Transverse colon (tissue), 4 donors: Measurements from ENCODE around the gene YRDC. TPM values are rescaled to one million over a fixed set of nuclear protein-coding genes. Genes with fewer than 3 reads are reported as not detected.

ENCODE experiments used
- DNase-seq: peaks from one replicate; pipeline ENCODE4 v3.0.0-alpha.2; 2019
- H3K27ac ChIP-seq, 4 donors: fragments of 200-600 bp; sonication (generic); 2 replicates each; pipeline ENCODE4 v1.5.1; 2016 to 2018; ENCODE audit warnings: inconsistent platforms in 4 of 4
- H3K27me3 ChIP-seq: fragments of 200-600 bp; sonication (generic); 2 replicates; pipeline ENCODE4 v1.5.1; 2017; ENCODE audit warnings: inconsistent platforms
- H3K36me3 ChIP-seq, 4 donors: fragments of 200-600 bp; sonication (generic); 2 replicates each; pipeline ENCODE4 v1.5.1; 2017 to 2019; ENCODE audit warnings: inconsistent platforms in 4 of 4
- H3K4me1 ChIP-seq, 4 donors: fragments of 200-600 bp; sonication (generic); 2 replicates each; pipeline ENCODE4 v1.5.1; 2017 to 2020; ENCODE audit warnings: inconsistent platforms in 4 of 4
- H3K4me3 ChIP-seq, 4 donors: fragments of 200-600 bp; sonication (generic); 1 replicate in 1 of 4; 2 replicates in 3 of 4; pipeline versions ENCODE4 v1.5.1 to v1.6.1; 2017 to 2019; ENCODE audit warnings: inconsistent platforms in 4 of 4
- H3K9me3 ChIP-seq, 2 donors: fragments of 200-600 bp; sonication (generic); 2 replicates each; pipeline ENCODE4 v1.5.1; 2017 to 2019; ENCODE audit warnings: inconsistent platforms in 2 of 2
- EP300 ChIP-seq: sonication (generic); formaldehyde crosslinking; IDR thresholded peaks from one replicate; pipeline ENCODE4 v1.6.1; 2017; ENCODE audit warnings: antibody characterized with exemption, low read depth
- POLR2A ChIP-seq: fragments of 450-650 bp; IDR thresholded peaks from one replicate; pipeline ENCODE4 v1.6.1; 2016; ENCODE audit warnings: antibody characterized with exemption, mild to moderate bottlenecking, moderate library complexity
- POLR2AphosphoS5 ChIP-seq, 3 donors: sonication (generic); formaldehyde crosslinking; IDR thresholded peaks; one replicate each; pipeline ENCODE4 v1.6.1; 2016; ENCODE audit warnings: antibody characterized with exemption in 3 of 3
- WGBS, 2 donors: methylation state at CpG; one replicate each; pipeline ENCODE4 v1.1.5; 2018; ENCODE audit warnings: low coverage in 1 of 2; 5-methylcytosine and 5-hydroxymethylcytosine counted together
- in situ Hi-C, 4 donors: fragments of 200-750 bp; cut with MboI; loops; one replicate each; pipeline versions ENCODE4 v1.15.0 to v1.15.1; 2017; ENCODE audit warnings: low sequenced_read_pairs in 3 of 4, low pct_ligation_motif_present in 1 of 4, low pct_unique_long_range_greater_than_20kb in 1 of 4
- intact Hi-C: fragments of 100-400 bp; cut with DNase I; formaldehyde crosslinking; loops from one replicate; pipeline ENCODE4 v1.15.1; 2023; ENCODE audit warnings: low total_unique reads
- total RNA-seq, 4 donors: library from RNA; depleted of rRNA; stranded (reverse); fragments of >200 nt; gene quantifications; one replicate each; pipeline ENCODE4 v1.1.0, GENCODE V29; 2016
- TF ChIP-seq, protein P1 (sequence below), 5 experiments: fragments of 200-600 bp in 3 of 5; fragments of 450-650 bp in 2 of 5; sonication (generic) in 3 of 5; IDR thresholded peaks; 1 replicate in 2 of 5; 2 replicates in 3 of 5; pipeline ENCODE4 v1.5.1; 2016 to 2017; ENCODE audit warnings: antibody characterized with exemption in 5 of 5, inconsistent platforms in 3 of 5, mild to moderate bottlenecking in 2 of 5, moderate library complexity in 1 of 5

YRDC gene
- total RNA-seq, 4 donors from 2014 or later, result 3.4 to 17.2 (median 11.6) TPM

DNA sequence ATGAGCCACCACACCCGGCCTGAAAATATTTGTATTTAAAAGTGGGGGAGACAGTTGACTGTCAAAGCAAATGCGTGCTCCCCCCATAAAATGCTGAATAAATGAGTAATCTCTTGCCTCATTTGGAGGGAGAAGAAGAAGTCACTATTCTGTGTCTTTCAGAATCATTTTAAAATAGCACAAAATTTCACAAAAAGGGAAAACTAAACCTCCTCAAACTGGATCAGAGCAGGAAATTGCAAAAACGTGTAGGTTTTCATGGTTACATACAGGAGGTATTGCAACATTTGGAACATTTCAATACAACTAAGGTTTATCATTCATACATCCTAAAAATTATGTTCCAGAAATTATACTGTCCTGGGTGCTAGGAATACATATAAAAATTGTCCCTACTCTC lies 37.8 kb upstream of the YRDC start:
- H3K36me3 ChIP-seq, result peaks cover 0 to 1% (median 0%) of the 10 kb centered on the region in 4 donors
- no peak overlapping the region for H3K4me3 ChIP-seq
- WGBS, 2 donors, result 60 to 81% methylated on average over 3 of the region's 3 CpGs
- H3K27me3 ChIP-seq, result no peaks in the 10 kb centered on the region
- in situ Hi-C loops, result no loop called here
- intact Hi-C loops, result no loop called here
- no peak for DNase-seq
- peak overlapping the region in 1 of 4 donors; percentile 73 for H3K27ac ChIP-seq
- TF ChIP-seq POLR2A, result no peak
- no peak for TF ChIP-seq EP300
- no peak for TF ChIP-seq POLR2AphosphoS5 (IDR thresholded peaks at IDR 0.05)
- TF ChIP-seq, protein P1, sequence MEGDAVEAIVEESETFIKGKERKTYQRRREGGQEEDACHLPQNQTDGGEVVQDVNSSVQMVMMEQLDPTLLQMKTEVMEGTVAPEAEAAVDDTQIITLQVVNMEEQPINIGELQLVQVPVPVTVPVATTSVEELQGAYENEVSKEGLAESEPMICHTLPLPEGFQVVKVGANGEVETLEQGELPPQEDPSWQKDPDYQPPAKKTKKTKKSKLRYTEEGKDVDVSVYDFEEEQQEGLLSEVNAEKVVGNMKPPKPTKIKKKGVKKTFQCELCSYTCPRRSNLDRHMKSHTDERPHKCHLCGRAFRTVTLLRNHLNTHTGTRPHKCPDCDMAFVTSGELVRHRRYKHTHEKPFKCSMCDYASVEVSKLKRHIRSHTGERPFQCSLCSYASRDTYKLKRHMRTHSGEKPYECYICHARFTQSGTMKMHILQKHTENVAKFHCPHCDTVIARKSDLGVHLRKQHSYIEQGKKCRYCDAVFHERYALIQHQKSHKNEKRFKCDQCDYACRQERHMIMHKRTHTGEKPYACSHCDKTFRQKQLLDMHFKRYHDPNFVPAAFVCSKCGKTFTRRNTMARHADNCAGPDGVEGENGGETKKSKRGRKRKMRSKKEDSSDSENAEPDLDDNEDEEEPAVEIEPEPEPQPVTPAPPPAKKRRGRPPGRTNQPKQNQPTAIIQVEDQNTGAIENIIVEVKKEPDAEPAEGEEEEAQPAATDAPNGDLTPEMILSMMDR (IDR thresholded peaks at IDR 0.05), result no peak
- H3K9me3 ChIP-seq, result no peaks in the 10 kb centered on the region
- H3K4me1 ChIP-seq, result peaks cover 3 to 41% (median 16%) of the 10 kb centered on the region in 4 donors

DNA sequence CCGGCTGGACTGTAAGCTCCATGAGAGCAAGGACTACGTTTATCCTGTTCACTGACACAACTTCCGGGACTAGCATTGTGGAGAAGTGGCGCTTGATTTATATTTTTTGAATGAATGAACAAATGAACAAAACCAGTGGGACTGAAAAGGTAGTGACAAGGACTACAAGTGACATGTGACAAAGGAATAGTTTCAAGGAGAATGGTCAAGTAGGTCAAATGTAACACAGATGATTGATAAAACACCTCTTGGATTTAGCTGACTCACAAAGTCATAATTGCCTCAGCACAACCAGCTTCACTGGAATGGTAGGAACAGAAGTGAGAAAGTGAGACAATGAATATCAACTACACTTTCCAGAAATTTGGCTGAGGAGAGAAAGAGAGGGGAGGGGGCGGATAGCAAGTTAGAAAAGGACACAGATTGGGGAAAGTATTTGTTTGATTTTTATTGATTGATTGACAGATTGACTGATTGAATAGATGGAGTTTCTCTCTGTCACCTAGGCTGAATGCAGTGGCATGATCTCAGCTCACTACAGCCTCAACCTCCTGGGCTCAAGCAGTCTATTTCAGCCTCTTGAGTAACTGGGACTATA lies 37.1 kb upstream of the YRDC start:
- in situ Hi-C loops (no loop called here), intact Hi-C loops (no loop called here)
- Histone ChIP-seq H3K27me3 (no peaks in the 10 kb centered on the region), H3K9me3 (no peaks in the 10 kb centered on the region), H3K4me1 (peaks cover 3 to 35% (median 16%) of the 10 kb centered on the region in 4 donors), H3K27ac (peak overlapping the region in 1 of 4 donors; percentile 73), H3K36me3 (peaks cover 0 to 3% (median under 1%) of the 10 kb centered on the region in 4 donors), H3K4me3 (no peak overlapping the region)
- WGBS, 2 donors, result 70 to 81% methylated on average over 4 to 5 of the region's 5 CpGs
- DNase-seq, result no peak
- TF ChIP-seq POLR2AphosphoS5 (IDR thresholded peaks at IDR 0.05) (no peak), EP300 (no peak), POLR2A (no peak)
- TF ChIP-seq, protein P1 (IDR thresholded peaks at IDR 0.05), result no peak

DNA sequence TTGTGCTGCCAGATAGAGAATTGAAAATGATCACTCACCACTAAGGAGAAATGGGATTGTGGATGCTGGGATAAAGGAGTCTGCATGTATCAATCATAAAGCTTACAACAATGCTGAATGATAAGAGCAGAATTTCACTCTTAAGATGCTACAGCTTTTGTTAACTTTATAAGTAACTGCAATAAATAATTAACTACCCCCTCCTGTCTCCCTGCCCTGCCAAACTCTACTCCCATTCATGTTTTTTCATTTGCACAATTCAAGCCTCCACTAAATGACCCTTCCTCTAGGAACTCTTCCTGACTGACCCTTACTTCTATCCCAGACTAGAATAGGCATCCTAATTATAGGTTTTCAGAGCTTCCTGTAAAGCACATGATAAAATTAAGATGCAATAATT lies 36.5 kb upstream of the YRDC start:
- TF ChIP-seq, protein P1 (IDR thresholded peaks at IDR 0.05), result no peak
- Histone ChIP-seq H3K27ac (no peak overlapping the region), H3K27me3 (no peaks in the 10 kb centered on the region), H3K4me1 (peaks cover 3 to 32% (median 16%) of the 10 kb centered on the region in 4 donors), H3K36me3 (peaks cover 0 to 9% (median 3%) of the 10 kb centered on the region in 4 donors), H3K4me3 (no peak overlapping the region), H3K9me3 (no peaks in the 10 kb centered on the region)
- DNase-seq, result no peak
- intact Hi-C loops (no loop called here), in situ Hi-C loops (no loop called here)

DNA sequence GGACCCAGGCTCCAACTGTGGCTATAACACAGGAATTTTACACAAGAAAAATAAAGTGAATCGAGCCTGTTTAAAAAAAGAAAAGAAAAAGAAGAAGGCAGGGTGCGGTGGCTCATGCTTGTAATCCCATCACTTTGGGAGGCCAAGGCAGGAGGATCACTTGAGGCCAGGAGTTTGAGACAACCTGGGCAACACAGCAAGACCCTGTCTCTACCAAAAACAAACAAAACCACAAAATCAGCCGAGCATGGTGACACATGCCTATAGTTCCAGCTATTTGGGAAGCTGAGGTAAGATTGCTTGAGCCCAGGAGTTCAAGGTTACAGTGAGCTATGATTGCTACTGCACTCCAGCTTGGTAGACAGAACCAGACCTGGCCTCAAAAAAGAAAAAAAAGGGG lies 33.6 kb upstream of the YRDC start:
- TF ChIP-seq POLR2A (no peak), EP300 (no peak), POLR2AphosphoS5 (IDR thresholded peaks at IDR 0.05) (no peak)
- TF ChIP-seq, protein P1 (IDR thresholded peaks at IDR 0.05), result no peak
- in situ Hi-C loops, result no loop called here
- Histone ChIP-seq H3K9me3 (no peaks in the 10 kb centered on the region), H3K27ac (no peak overlapping the region), H3K4me1 (peaks cover 3 to 15% (median 7%) of the 10 kb centered on the region in 4 donors), H3K4me3 (no peak overlapping the region), H3K36me3 (peaks cover 0 to 34% (median 14%) of the 10 kb centered on the region in 4 donors), H3K27me3 (no peaks in the 10 kb centered on the region)
- intact Hi-C loops, result no loop called here
- DNase-seq, result no peak
- WGBS, 2 donors, result 58 to 92% methylated on average over 1 to 3 of the region's 3 CpGs
